Transverse colon (tissue), 4 donors: ENCODE measurements around the gene ATG16L1.

ENCODE experiments used
- CTCF ChIP-seq, 5 experiments: fragments of 200-600 bp in 3 of 5; fragments of 450-650 bp in 2 of 5; sonication (generic) in 3 of 5; IDR thresholded peaks; 1 replicate in 2 of 5; 2 replicates in 3 of 5; pipeline ENCODE4 v1.5.1; 2016 to 2017; ENCODE audit warnings: antibody characterized with exemption in 5 of 5, inconsistent platforms in 3 of 5, mild to moderate bottlenecking in 2 of 5, moderate library complexity in 1 of 5
- EP300 ChIP-seq: sonication (generic); formaldehyde crosslinking; IDR thresholded peaks from one replicate; pipeline ENCODE4 v1.6.1; 2017; ENCODE audit warnings: antibody characterized with exemption, low read depth
- POLR2A ChIP-seq: fragments of 450-650 bp; IDR thresholded peaks from one replicate; pipeline ENCODE4 v1.6.1; 2016; ENCODE audit warnings: antibody characterized with exemption, mild to moderate bottlenecking, moderate library complexity
- POLR2AphosphoS5 ChIP-seq, 3 donors: sonication (generic); formaldehyde crosslinking; IDR thresholded peaks; one replicate each; pipeline ENCODE4 v1.6.1; 2016; ENCODE audit warnings: antibody characterized with exemption in 3 of 3

- peak; percentile 84 to 97 (median 91) for TF ChIP-seq CTCF (IDR thresholded peaks at IDR 0.05)
- peak; percentile 87 for TF ChIP-seq POLR2A
- TF ChIP-seq EP300 = peak; percentile 61
- peak; percentile 89 to 95 (median 91) for TF ChIP-seq POLR2AphosphoS5 (IDR thresholded peaks at IDR 0.05)
Observed at GRCh38 chr2:233251306-233252116, at the start of gene ATG16L1.
